ENCODE data around the gene NOX3. TPM values are rescaled to one million over a fixed set of nuclear protein-coding genes. Genes with fewer than 3 reads are reported as not detected.

NOX3 gene
- total and polyA plus RNA-seq, 2 experiments from 2014 or later, result not detected

- H3K27ac ChIP-seq (ENCODE audit: low read depth), result no peak overlapping the region
- H3K79me2 ChIP-seq (replicated peaks; ENCODE audit: insufficient read depth), result no peaks in the 10 kb centered on the region
- H3K4me1 Mint-ChIP-seq, result peaks cover 39% of the 10 kb centered on the region
- no peaks in the 10 kb centered on the region for H3K27me3 ChIP-seq (ENCODE audit: insufficient read depth)
- peaks cover 19% of the 10 kb centered on the region for H3K4me1 ChIP-seq (ENCODE audit: insufficient read depth)
- H3K36me3 Mint-ChIP-seq (ENCODE audit: low read depth), result no peaks in the 10 kb centered on the region
- H3K4me2 ChIP-seq, result no peak overlapping the region
- H3K4me3 ChIP-seq, result no peak overlapping the region
- ATAC-seq, result no peak; the same call in 2 of the 3 replicates
- H4K20me1 ChIP-seq (replicated peaks; ENCODE audit: insufficient read depth), result no peaks in the 10 kb centered on the region
- 0 out of 2 replicates have a peak overlapping the region, but pooled peaks have one; percentile 28 for H2AFZ ChIP-seq
- H3K9me3 Mint-ChIP-seq, result no peaks in the 10 kb centered on the region
- no peaks in the 10 kb centered on the region for H3K9me2 ChIP-seq (ENCODE audit: insufficient read depth)
- no peak overlapping the region for H3K27ac Mint-ChIP-seq
- no peaks in the 10 kb centered on the region for H3F3A ChIP-seq (replicated peaks; ENCODE audit: low read depth)
- DNase-seq (ENCODE audit: low spot score), result no peak
- no peak for TF ChIP-seq NANOG (IDR thresholded peaks at IDR 0.05; ENCODE audit: borderline replicate concordance)
- no peak for TF ChIP-seq CTCF (conservative IDR thresholded peaks at IDR 0.05; ENCODE audit: low read depth in 2 of 2)
- TF ChIP-seq ZNF331 (CRISPR knock-in tag; IDR thresholded peaks at IDR 0.05; ENCODE audit: low read depth), result no peak
- no peak for TF ChIP-seq REST (IDR thresholded peaks at IDR 0.05; ENCODE audit: unreplicated experiment)
- H3K36me3 ChIP-seq (ENCODE audit: insufficient read depth), result no peaks in the 10 kb centered on the region
- no peak overlapping the region for H3K4me3 Mint-ChIP-seq
- peaks cover 3% of the 10 kb centered on the region for H3K27me3 Mint-ChIP-seq (ENCODE audit: insufficient read depth, low read depth, poor library complexity)
Observed at GRCh38 chr6:155415953-155416352, 39.7 kb downstream of the NOX3 start.

- Mint-ChIP-seq H3K27ac (no peak overlapping the region), H3K27me3 (ENCODE audit: insufficient read depth, low read depth, poor library complexity) (peaks cover 3% of the 10 kb centered on the region), H3K9me3 (no peaks in the 10 kb centered on the region), H3K4me3 (no peak overlapping the region), H3K4me1 (peaks cover 30% of the 10 kb centered on the region), H3K36me3 (ENCODE audit: low read depth) (no peaks in the 10 kb centered on the region)
- ATAC-seq, result no peak
- H3K36me3 ChIP-seq (ENCODE audit: insufficient read depth), result no peaks in the 10 kb centered on the region
- no peak overlapping the region for H3K4me2 ChIP-seq
- peak overlapping the region; percentile 64; the same call in 1 of the 2 replicates for H2AFZ ChIP-seq
- H3K27me3 ChIP-seq (ENCODE audit: insufficient read depth), result no peaks in the 10 kb centered on the region
- DNase-seq (ENCODE audit: low spot score), result no peak
- H3K9me2 ChIP-seq (ENCODE audit: insufficient read depth), result no peaks in the 10 kb centered on the region
- H4K20me1 ChIP-seq (replicated peaks; ENCODE audit: insufficient read depth), result no peaks in the 10 kb centered on the region
- H3K4me3 ChIP-seq, result no peak overlapping the region
- no peaks in the 10 kb centered on the region for H3F3A ChIP-seq (replicated peaks; ENCODE audit: low read depth)
- no peak overlapping the region for H3K27ac ChIP-seq (ENCODE audit: low read depth)
- H3K79me2 ChIP-seq (replicated peaks; ENCODE audit: insufficient read depth), result no peaks in the 10 kb centered on the region
- H3K4me1 ChIP-seq (ENCODE audit: insufficient read depth), result peaks cover 19% of the 10 kb centered on the region
- TF ChIP-seq ZNF462 (CRISPR knock-in tag; IDR thresholded peaks at IDR 0.05) (no peak), ETS1 (IDR thresholded peaks at IDR 0.05) (no peak)
Observed at GRCh38 chr6:155414049-155414448, 41.6 kb downstream of the NOX3 start.
